HG03139 (cell line): ENCODE measurements around the gene DDI1.

Source experiments
- ATAC-seq: cut with Tn5 transposase; IDR thresholded peaks from one replicate; pipeline ENCODE4 v1.9.1; 2021; ENCODE audit not compliant: unreplicated experiment

DDI1 gene

DNA sequence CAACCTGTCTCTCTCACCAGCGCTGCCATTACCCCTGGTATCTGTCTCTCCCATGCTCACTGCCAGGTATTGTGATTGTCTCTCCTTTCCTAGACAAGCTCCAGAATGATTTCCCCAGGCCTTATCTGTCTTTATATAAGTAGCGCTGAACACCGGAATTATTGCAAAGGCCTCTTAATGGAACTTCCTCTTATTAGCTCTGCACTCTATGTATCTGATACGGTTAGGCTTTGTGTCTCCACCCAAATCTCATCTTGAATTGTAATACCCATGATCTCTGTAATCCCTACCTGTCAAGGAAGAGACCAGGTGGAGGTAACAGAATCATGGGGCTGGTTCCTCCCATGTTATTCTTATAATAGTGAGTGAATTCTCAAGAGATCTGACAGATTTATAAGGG is 39.3 kb downstream of the DDI1 start:
- no peak for ATAC-seq

DNA sequence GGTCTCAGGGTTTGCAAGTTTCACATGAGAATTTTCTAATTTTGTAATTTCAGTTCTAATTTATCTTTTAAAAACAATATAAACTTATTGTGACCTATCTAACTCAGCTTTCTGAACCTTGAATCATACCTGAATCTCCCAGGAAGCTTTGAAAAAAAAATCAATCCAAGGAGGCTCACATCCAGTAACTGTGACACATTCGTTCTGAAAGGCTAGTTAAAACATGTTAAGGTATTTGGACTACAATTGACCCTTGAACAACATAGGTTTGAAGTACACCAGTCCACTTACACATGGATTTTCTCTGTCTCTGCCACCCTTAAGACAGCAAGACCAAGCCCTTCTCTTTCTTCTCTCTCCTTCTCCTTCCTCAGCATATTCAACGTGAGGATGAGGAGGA is 40.0 kb downstream of the DDI1 start:
- no peak for ATAC-seq

DNA sequence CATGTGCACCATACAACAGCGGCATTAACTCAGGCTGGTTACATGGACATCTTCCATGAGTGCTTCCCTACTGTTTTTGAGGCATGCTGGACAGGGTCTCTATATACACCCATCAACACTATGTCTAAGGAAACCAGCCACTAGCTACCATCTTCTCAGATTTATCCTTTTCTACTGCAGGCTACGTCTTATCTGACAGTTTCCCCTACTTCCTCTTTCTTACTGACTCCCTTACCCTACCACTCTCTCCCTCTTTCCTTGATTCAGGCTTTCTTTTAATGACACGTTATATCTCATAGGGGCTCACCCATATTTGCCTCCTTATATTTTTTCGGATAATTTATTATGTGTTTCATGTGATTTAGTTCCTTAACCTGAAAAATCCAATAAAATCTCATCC is 41.8 kb downstream of the DDI1 start:
- no peak for ATAC-seq

DNA sequence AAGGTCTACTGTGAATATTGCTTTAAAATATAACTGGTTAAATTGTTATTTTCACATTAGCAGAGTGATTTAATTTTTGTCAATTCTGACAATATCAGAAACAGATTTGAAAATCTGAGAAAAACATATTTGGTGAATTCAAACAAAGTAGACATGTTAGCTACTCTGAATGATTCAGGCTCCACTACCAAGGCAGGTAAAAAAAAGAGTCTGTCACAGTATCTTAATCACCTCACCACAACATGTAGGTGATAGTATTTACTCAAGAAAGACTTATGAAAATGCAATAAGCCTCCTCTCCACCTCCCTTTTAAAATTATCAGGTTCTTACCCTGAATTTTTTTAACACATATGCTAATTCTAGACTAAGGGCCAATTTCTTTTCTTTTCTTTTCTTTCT is 42.6 kb downstream of the DDI1 start:
- no peak for ATAC-seq

DNA sequence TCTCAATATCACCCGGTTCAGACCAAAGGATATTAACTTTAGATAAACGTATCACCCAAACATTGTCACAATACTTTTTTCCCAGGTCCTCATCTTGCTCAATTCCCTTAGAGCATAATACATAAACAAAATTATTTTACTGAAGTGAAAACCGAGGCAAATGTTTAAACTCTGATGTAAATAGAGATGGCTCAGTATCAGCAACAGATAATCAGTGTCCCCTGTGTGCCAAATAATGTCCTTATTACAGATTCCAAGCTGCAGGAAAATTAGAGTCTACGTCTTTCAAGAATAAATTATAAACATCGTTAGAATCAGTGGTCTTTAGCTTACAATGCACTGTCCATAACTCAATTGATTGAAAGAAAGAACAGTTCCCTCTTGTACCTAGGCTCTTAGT is 50.2 kb downstream of the DDI1 start:
- ATAC-seq: no peak
